ENCODE results near the gene ANAPC13. TPM values are rescaled to one million over a fixed set of nuclear protein-coding genes. Genes with fewer than 3 reads are reported as not detected.

Gene ANAPC13
- total RNA-seq, 1 experiment from 2014 or later = 69.7 TPM

DNA sequence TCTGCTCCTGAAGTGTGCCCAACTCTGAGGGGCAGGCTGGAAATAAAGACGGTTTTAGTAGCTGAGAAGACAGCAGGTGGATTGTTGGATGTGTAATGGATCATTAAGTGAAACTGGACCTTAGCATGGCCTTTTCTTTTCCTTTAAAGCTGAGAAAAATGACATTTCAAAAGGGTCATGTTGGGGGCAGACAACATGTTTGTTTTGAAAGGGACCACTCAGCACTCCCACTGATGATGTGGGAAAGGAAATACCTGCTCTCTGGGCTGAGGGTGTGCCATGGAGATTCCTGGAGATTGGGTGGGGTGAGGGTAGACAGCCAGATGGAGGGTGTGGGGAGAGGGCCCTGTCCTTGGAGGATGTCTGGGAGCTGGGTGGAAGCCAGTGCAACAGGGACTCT, 38.4 kb downstream of the ANAPC13 start:
- BruUV-seq (replicated peaks) = no TSS peak
- CTCF ChIA-PET = no interaction called here

DNA sequence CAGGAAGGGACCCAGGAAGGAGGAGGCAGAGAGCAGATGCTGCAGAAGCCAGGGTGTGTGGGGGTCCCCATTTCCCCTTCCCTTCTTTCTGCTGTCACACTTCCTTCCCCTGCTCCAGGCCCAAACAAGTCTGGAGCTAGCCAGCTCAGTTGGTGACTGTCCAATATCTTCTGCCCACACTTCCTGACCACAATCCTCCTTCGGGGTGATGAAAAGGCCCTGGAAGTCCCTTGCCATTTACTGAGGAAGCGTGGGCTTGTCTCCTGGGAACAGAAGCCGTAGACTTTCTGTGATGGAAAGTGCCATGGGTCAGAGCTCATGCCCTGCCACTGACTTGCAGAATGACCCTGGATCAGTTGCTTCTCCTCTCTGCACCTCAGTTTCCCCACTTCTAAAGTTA, 39.0 kb downstream of the ANAPC13 start:
- TF ChIP-seq, protein P1, sequence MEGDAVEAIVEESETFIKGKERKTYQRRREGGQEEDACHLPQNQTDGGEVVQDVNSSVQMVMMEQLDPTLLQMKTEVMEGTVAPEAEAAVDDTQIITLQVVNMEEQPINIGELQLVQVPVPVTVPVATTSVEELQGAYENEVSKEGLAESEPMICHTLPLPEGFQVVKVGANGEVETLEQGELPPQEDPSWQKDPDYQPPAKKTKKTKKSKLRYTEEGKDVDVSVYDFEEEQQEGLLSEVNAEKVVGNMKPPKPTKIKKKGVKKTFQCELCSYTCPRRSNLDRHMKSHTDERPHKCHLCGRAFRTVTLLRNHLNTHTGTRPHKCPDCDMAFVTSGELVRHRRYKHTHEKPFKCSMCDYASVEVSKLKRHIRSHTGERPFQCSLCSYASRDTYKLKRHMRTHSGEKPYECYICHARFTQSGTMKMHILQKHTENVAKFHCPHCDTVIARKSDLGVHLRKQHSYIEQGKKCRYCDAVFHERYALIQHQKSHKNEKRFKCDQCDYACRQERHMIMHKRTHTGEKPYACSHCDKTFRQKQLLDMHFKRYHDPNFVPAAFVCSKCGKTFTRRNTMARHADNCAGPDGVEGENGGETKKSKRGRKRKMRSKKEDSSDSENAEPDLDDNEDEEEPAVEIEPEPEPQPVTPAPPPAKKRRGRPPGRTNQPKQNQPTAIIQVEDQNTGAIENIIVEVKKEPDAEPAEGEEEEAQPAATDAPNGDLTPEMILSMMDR (conservative IDR thresholded peaks at IDR 0.05; ENCODE audit: low read depth, low read length) = no peak
- no peak for TF ChIP-seq EZH2 (IDR thresholded peaks at IDR 0.05; ENCODE audit: borderline replicate concordance, low read depth, low read length, poor library complexity, severe bottlenecking)
- no peak for DNase-seq (ENCODE audit: low spot score)
- POLR2A ChIA-PET (ENCODE audit: low non-redundant PET) = no interaction called here
- no TSS peak for BruUV-seq (replicated peaks)
- no peaks in the 10 kb centered on the region for H3K9me3 ChIP-seq (ENCODE audit: low read depth, low read length, poor library complexity, severe bottlenecking)
- no peak overlapping the region for H3K27ac ChIP-seq (ENCODE audit: low read depth, low read length, poor library complexity, severe bottlenecking)
- H3K27me3 ChIP-seq (replicated peaks; ENCODE audit: insufficient read depth, low read depth, low read length, poor library complexity) = no peaks in the 10 kb centered on the region
- no peaks in the 10 kb centered on the region for H3K36me3 ChIP-seq (ENCODE audit: insufficient read depth, low read length, poor library complexity, severe bottlenecking)
- no peak overlapping the region for H3K4me3 ChIP-seq (ENCODE audit: low read depth, low read length, poor library complexity, severe bottlenecking)
- CTCF ChIA-PET = no interaction called here
- intact Hi-C loops (cut with micrococcal nuclease; ENCODE audit: unreplicated experiment) = no loop called here
- H3K4me1 ChIP-seq (ENCODE audit: insufficient read depth, low read length, poor library complexity, severe bottlenecking) = peaks cover 5% of the 10 kb centered on the region

More for the DNA sequence above, 38.4 kb downstream of the ANAPC13 start:
- no peak overlapping the region for H3K27ac ChIP-seq (ENCODE audit: low read depth, low read length, poor library complexity, severe bottlenecking)
- no peak overlapping the region for H3K4me3 ChIP-seq (ENCODE audit: low read depth, low read length, poor library complexity, severe bottlenecking)
- no peaks in the 10 kb centered on the region for H3K36me3 ChIP-seq (ENCODE audit: insufficient read depth, low read length, poor library complexity, severe bottlenecking)
- POLR2A ChIA-PET (ENCODE audit: low non-redundant PET) = no interaction called here
- H3K9me3 ChIP-seq (ENCODE audit: low read depth, low read length, poor library complexity, severe bottlenecking) = no peaks in the 10 kb centered on the region
- no peak for DNase-seq (ENCODE audit: low spot score)
- peaks cover 5% of the 10 kb centered on the region for H3K4me1 ChIP-seq (ENCODE audit: insufficient read depth, low read length, poor library complexity, severe bottlenecking)
- TF ChIP-seq, protein P1 (conservative IDR thresholded peaks at IDR 0.05; ENCODE audit: low read depth, low read length) = no peak
- no peak for TF ChIP-seq EZH2 (IDR thresholded peaks at IDR 0.05; ENCODE audit: borderline replicate concordance, low read depth, low read length, poor library complexity, severe bottlenecking)
- intact Hi-C loops (cut with micrococcal nuclease; ENCODE audit: unreplicated experiment) = no loop called here
- H3K27me3 ChIP-seq (replicated peaks; ENCODE audit: insufficient read depth, low read depth, low read length, poor library complexity) = no peaks in the 10 kb centered on the region

GRCh38 chr3:134445636-134446035, 40.1 kb downstream of the ANAPC13 start:
- BruUV-seq (replicated peaks) = no TSS peak
- H3K27me3 ChIP-seq (replicated peaks; ENCODE audit: insufficient read depth, low read depth, low read length, poor library complexity) = no peaks in the 10 kb centered on the region
- intact Hi-C loops (cut with micrococcal nuclease; ENCODE audit: unreplicated experiment) = no loop called here
- no peak overlapping the region for H3K4me3 ChIP-seq (ENCODE audit: low read depth, low read length, poor library complexity, severe bottlenecking)
- no peak overlapping the region for H3K27ac ChIP-seq (ENCODE audit: low read depth, low read length, poor library complexity, severe bottlenecking)
- TF ChIP-seq, protein P1 (conservative IDR thresholded peaks at IDR 0.05; ENCODE audit: low read depth, low read length) = no peak
- no peak for TF ChIP-seq EZH2 (IDR thresholded peaks at IDR 0.05; ENCODE audit: borderline replicate concordance, low read depth, low read length, poor library complexity, severe bottlenecking)
- CTCF ChIA-PET = no interaction called here
- no peaks in the 10 kb centered on the region for H3K36me3 ChIP-seq (ENCODE audit: insufficient read depth, low read length, poor library complexity, severe bottlenecking)
- peak; percentile 29 for DNase-seq (ENCODE audit: low spot score)
- POLR2A ChIA-PET (ENCODE audit: low non-redundant PET) = no interaction called here
- H3K9me3 ChIP-seq (ENCODE audit: low read depth, low read length, poor library complexity, severe bottlenecking) = no peaks in the 10 kb centered on the region
- peaks cover 5% of the 10 kb centered on the region for H3K4me1 ChIP-seq (ENCODE audit: insufficient read depth, low read length, poor library complexity, severe bottlenecking)

All from A673 (cell line).